Immature natural killer cell (primary cell): Measurements from ENCODE around the gene CLTC. TPM values are rescaled to one million over a fixed set of nuclear protein-coding genes. Genes with fewer than 3 reads are reported as not detected.

Experiments
- DNase-seq, 3 donors: peaks; one replicate each; pipeline ENCODE4 v3.0.0; 2022; ENCODE audit warnings: mixed read lengths in 1 of 3
- H3K27ac Mint-ChIP-seq, 6 donors: one replicate each; pipeline ENCODE4 v1.8.0; 2020; ENCODE audit warnings: mixed read lengths in 6 of 6, mild to moderate bottlenecking in 5 of 6, inconsistent platforms in 4 of 6, moderate library complexity in 3 of 6
- H3K27me3 Mint-ChIP-seq, 3 donors: one replicate each; pipeline ENCODE4 v1.8.0; 2020 to 2021; ENCODE audit warnings: low read depth in 3 of 3, mild to moderate bottlenecking in 3 of 3, mixed read lengths in 3 of 3, moderate library complexity in 3 of 3, inconsistent platforms in 1 of 3
- H3K36me3 Mint-ChIP-seq, 3 donors: one replicate each; pipeline ENCODE4 v1.8.0; 2020; ENCODE audit warnings: mixed read lengths in 3 of 3, inconsistent platforms in 2 of 3, mild to moderate bottlenecking in 2 of 3
- H3K4me1 Mint-ChIP-seq, 2 donors: one replicate each; pipeline ENCODE4 v1.8.0; 2020; ENCODE audit warnings: inconsistent platforms in 2 of 2, mild to moderate bottlenecking in 2 of 2, mixed read lengths in 2 of 2, moderate library complexity in 1 of 2
- H3K4me3 Mint-ChIP-seq, 5 donors: one replicate each; pipeline ENCODE4 v1.8.0; 2020; ENCODE audit warnings: mild to moderate bottlenecking in 5 of 5, mixed read lengths in 5 of 5, inconsistent platforms in 3 of 5, moderate library complexity in 3 of 5
- H3K9me3 Mint-ChIP-seq, 6 donors: one replicate each; pipeline ENCODE4 v1.8.0; 2020; ENCODE audit warnings: mild to moderate bottlenecking in 6 of 6, mixed read lengths in 6 of 6, inconsistent platforms in 4 of 6, moderate library complexity in 3 of 6
- polyA plus RNA-seq, 3 donors: library from polyadenylated mRNA; unstranded; fragments of 300-500 nt; fragmentation: Illumina TruSeq; gene quantifications; one replicate each; pipeline ENCODE4 v1.2.3, GENCODE V29; 2021

CLTC gene
- polyA plus RNA-seq, 3 donors from 2014 or later: 33.9 to 65.6 (median 45.4) TPM

DNA sequence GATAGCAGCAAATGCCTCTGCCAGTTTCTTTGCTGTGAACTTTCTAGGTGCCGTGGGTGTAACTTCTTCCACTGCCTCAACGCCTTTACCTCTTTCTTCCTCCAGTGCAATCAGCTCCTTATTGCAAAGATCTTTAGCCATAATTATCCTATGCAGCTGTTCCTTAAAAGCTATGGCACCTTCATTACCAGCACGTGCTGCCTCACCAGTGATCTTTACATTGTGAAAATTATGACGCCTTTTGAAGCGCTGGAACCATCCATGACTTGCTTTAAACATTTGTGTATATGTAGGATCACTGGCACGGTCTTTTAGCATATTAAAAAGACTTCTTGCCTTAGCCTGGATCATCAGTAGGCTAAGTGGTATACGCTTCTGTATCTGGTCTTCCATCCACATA lies 79.5 kb downstream of the CLTC start:
- H3K27ac Mint-ChIP-seq: peak overlapping the region in 1 of 6 donors; percentile 22
- peaks cover 8 to 24% (median 10%) of the 10 kb centered on the region in 3 donors for H3K36me3 Mint-ChIP-seq
- peaks cover 0 to 3% (median 0%) of the 10 kb centered on the region in 3 donors for H3K27me3 Mint-ChIP-seq
- H3K4me1 Mint-ChIP-seq: peaks cover 18 to 52% of the 10 kb centered on the region in 2 donors
- H3K9me3 Mint-ChIP-seq: no peaks in the 10 kb centered on the region
- H3K4me3 Mint-ChIP-seq: no peak overlapping the region
- DNase-seq: no peak

DNA sequence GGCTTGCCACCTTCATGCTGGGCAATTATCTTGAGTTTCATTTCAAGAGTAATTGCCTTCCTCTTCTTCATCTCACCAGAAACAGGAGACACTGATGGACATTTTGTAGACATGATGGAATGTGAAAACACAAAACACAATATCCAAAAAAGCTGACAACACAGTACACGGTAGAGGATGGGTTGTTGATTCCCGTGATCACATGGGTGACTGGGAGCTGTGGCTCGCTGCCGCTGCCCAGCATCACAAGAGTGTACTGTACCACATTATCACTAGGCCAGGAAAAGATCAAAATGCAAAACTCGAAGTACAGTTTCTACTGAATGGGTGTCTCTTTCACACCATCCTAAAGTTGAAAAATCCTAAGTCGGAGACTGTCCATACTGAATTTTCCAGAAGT lies 80.1 kb downstream of the CLTC start:
- Mint-ChIP-seq H3K36me3 (peaks cover 5 to 19% (median 8%) of the 10 kb centered on the region in 3 donors), H3K4me3 (no peak overlapping the region)

DNA sequence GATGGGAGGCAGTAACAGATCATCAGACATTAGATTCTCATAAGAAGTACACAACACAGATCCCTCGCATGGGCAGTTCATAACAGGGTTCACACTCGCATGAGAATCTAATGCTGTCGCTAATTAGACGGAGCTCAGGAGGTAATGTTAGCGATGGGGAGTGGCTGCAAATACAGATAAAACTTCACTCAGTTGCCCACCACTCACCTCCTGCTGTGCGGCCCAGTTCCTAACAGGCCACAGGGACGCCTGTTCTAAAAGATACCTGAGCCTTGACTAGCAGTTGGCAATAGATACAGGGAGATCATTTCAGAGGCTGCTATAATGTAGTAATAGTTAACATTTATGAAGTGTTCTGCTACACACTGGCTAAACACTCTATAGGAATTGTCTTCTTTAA lies 82.6 kb downstream of the CLTC start:
- Mint-ChIP-seq H3K36me3 (peaks cover 3 to 11% (median 11%) of the 10 kb centered on the region in 3 donors), H3K4me3 (no peak overlapping the region), H3K27ac (peak overlapping the region in 2 of 6 donors; percentile 15 to 18), H3K4me1 (peaks cover 46 to 81% of the 10 kb centered on the region in 2 donors), H3K9me3 (no peaks in the 10 kb centered on the region), H3K27me3 (peaks cover 1 to 9% (median 4%) of the 10 kb centered on the region in 3 donors)
- no peak for DNase-seq

More for the DNA sequence above, 80.1 kb downstream of the CLTC start:
- H3K9me3 Mint-ChIP-seq: no peaks in the 10 kb centered on the region
- DNase-seq: no peak
- peak overlapping the region in 2 of 6 donors; percentile 12 to 53 for H3K27ac Mint-ChIP-seq
- peaks cover 0 to 3% (median 0%) of the 10 kb centered on the region in 3 donors for H3K27me3 Mint-ChIP-seq
- H3K4me1 Mint-ChIP-seq: peaks cover 23 to 56% of the 10 kb centered on the region in 2 donors

DNA sequence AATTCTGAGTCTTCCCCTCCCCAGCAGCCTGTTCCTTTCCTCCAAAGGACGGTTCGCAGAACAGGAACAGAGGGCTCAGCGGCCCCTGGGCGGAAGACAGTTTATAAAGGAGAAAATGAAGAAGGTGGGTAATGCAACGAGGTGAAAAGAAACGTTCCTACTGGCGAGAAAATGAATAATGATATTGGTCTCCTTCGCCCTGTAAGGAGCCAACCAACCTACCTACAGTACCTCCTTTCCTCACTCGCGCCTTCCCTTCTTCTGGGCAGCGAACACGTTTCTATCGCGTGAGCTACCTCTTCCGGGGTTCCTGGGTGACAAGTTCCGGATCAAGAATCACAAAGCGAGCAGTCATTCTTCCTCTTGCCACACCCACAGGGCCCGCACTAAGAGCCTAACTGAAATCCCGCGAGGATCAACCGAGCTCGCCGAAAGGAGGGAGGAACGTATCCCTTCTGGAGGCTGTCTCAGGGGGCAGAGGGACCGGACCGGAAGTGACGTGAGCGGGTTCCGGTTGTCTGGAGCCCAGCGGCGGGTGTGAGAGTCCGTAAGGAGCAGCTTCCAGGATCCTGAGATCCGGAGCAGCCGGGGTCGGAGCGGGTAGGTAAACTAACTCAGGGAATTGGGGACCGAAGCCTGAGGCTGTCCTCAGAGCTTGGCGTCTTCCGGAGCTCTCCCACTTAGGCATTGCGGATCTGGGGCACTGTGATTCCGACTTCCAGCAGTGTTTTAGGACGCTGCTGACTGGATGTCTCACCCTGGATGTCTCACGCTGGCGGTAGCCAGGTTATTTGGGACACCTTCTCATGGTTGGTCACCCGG lies 87.7 kb downstream of the CLTC start, which contains the start of the genes PTRH2 and VMP1:
PTRH2 (minus strand) TSS at position 282 of the 822 bp plus-strand sequence. CDS start 9,452 bp downstream, outside the sequence.
VMP1 (plus strand) TSS at position 506 of the 822 bp plus-strand sequence. CDS start 23,793 bp downstream, outside the sequence.
- H3K4me1 Mint-ChIP-seq: peaks cover 52 to 80% of the 10 kb centered on the region in 2 donors

DNA sequence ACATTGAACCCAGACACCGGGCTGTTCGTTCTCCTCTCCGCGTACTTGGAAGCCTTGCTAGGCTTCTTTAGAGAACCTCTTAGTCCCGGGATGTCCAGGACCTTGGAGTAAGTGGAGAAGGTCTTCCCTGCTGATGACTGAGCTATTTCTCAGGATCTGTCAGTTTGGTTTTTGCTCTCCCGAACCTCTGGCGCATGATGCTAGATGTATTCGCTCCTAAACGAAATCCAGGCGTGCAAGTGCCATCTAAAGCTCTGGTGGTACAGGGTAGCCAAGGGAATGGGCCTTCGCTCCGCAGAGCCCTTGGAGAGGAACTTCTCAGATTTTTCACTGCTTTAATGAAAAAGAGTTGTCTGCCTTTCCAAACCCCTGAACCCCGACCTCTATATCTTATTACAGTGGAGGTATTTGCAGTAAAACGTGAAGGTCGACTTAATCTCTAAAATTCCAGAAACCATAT lies 88.3 kb downstream of the CLTC start:
- peaks cover 4 to 17% (median 9%) of the 10 kb centered on the region in 3 donors for H3K27me3 Mint-ChIP-seq
- DNase-seq: no peak
- H3K27ac Mint-ChIP-seq: peak overlapping the region; percentile 96 to 100 (median 99)
- H3K4me1 Mint-ChIP-seq: peaks cover 54 to 83% of the 10 kb centered on the region in 2 donors
- H3K4me3 Mint-ChIP-seq: peak overlapping the region; percentile 95 to 100 (median 98)
- no peaks in the 10 kb centered on the region for H3K9me3 Mint-ChIP-seq
- H3K36me3 Mint-ChIP-seq: peaks cover 0 to 4% (median 0%) of the 10 kb centered on the region in 3 donors

More for the DNA sequence above, 87.7 kb downstream of the CLTC start, which contains the start of the genes PTRH2 and VMP1:
- Mint-ChIP-seq H3K27me3 (peaks cover 4 to 17% (median 9%) of the 10 kb centered on the region in 3 donors), H3K4me3 (peak within 1 kb of the TSS; percentile 95 to 100 (median 98)), H3K27ac (peak within 1 kb of the TSS; percentile 96 to 100 (median 99)), H3K36me3 (peaks cover 0 to 4% (median 0%) of the 10 kb centered on the region in 3 donors), H3K9me3 (no peaks in the 10 kb centered on the region)
- DNase-seq: peak; percentile 87 to 89 (median 89)

DNA sequence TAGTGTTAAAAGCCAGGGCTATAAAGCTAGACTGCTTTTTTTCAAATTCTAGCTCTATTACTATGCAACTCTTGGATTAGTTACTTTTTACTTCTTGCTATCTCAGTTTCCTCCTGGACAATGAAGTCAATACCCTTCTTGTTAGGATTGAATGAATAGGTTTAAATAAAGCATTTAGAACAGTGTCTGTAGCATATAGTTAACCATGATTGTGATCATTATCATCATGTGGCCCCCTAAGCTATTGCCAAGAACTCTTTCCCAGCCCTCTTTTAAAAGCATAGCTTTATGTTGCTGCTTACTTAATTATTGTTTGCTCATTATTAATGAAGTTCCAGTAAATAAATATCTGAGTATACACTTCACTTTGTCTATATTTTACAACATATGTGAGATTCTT lies 92.2 kb downstream of the CLTC start:
- Mint-ChIP-seq H3K27me3 (peaks cover 4 to 11% (median 9%) of the 10 kb centered on the region in 3 donors), H3K9me3 (no peaks in the 10 kb centered on the region), H3K4me1 (peaks cover 32 to 67% of the 10 kb centered on the region in 2 donors), H3K36me3 (peaks cover 0 to 4% (median 0%) of the 10 kb centered on the region in 3 donors), H3K27ac (no peak overlapping the region), H3K4me3 (no peak overlapping the region)
- DNase-seq: no peak

DNA sequence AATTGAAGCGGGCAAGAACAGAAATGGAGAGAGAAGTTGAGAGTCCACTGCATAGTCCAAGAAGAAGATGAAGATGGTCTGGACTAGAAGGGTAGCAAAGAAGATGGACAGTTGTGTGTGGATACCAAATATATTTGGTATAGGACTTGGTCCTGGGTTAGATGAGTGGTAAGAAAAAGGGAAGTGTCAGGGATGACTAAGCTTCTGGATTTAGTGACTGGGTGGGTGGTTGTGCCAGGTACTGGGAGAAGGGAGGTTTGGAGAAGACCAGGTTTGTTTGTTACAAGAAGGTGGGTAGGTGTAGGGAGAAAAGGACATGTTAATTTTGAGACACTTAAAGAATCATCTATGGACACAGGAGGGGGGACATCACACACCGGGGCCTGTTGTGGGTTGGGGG lies 93.2 kb downstream of the CLTC start:
- Mint-ChIP-seq H3K27me3 (peaks cover 0 to 2% (median 2%) of the 10 kb centered on the region in 3 donors), H3K4me3 (no peak overlapping the region), H3K36me3 (no peaks in the 10 kb centered on the region), H3K4me1 (peaks cover 25 to 58% of the 10 kb centered on the region in 2 donors), H3K27ac (peak overlapping the region in 2 of 6 donors; percentile 11 to 69), H3K9me3 (no peaks in the 10 kb centered on the region)
- DNase-seq: no peak

DNA sequence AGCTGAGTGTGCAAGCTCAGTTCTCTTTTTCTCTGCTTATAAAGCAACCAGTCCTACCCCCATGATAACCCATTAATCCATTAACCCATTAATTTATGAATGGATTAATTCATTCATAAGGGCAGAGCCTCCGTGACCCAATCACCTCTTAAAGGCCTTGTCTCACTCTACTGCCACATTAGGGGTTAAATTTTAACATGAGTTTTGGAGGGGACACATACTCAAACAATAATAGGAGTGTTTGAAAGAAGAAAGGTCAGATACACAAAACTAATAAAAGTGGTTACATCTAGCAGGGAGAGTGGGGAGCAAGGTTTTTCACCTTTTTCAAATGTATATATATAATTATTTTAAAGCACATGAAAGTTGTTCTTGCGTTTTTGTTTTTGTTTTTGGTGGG lies 94.6 kb downstream of the CLTC start:
- Mint-ChIP-seq H3K4me1 (peaks cover 17 to 54% of the 10 kb centered on the region in 2 donors), H3K27ac (no peak overlapping the region), H3K9me3 (no peaks in the 10 kb centered on the region), H3K4me3 (no peak overlapping the region), H3K36me3 (no peaks in the 10 kb centered on the region), H3K27me3 (peaks cover 0 to 3% (median 0%) of the 10 kb centered on the region in 3 donors)
- DNase-seq: no peak

DNA sequence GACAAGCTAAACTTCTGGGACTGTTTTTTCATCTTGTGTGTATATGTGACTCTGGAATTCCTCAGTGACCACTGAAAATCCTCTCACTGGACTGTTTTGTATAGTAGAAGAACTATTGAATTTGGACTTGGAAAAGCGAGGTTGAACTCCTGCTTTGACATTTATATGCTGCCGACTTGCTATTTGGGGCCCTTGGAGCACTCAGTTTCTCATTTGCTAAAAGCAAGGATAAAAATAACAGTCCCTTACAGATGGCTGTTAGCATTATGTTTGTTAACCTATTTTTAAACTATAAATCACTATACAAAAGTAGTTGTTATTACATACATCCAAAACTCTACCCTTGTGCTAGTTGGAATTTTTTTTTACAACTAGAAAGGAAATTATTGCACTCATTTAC lies 96.7 kb downstream of the CLTC start:
- no peaks in the 10 kb centered on the region for H3K36me3 Mint-ChIP-seq
- H3K27ac Mint-ChIP-seq: no peak overlapping the region
- H3K9me3 Mint-ChIP-seq: no peaks in the 10 kb centered on the region
- H3K4me3 Mint-ChIP-seq: no peak overlapping the region
- DNase-seq: no peak
- H3K27me3 Mint-ChIP-seq: peaks cover 0 to 3% (median 0%) of the 10 kb centered on the region in 3 donors
- H3K4me1 Mint-ChIP-seq: peaks cover 11 to 47% of the 10 kb centered on the region in 2 donors

DNA sequence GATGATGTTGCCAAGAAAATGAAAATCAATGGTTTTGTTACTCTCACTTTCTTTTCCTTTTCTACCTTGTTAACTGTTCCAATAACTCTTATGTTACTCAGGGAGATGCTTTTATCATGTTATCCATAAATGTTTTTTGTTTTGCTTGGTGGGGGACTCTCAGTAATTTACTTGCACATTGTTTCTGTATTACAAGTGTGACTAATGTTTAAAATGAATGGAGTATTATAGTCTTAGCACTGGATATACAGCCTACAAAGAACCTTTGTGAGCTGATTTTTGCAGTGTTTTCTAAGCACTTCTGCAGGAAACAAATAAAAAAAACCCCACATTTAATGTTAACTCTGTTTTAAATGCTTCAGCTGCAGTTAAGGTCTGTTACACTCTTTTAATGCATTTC lies 99.8 kb downstream of the CLTC start:
- no peaks in the 10 kb centered on the region for H3K36me3 Mint-ChIP-seq
- no peak for DNase-seq
- H3K4me3 Mint-ChIP-seq: no peak overlapping the region
- no peaks in the 10 kb centered on the region for H3K9me3 Mint-ChIP-seq
- H3K4me1 Mint-ChIP-seq: peaks cover 13 to 41% of the 10 kb centered on the region in 2 donors
- H3K27ac Mint-ChIP-seq: no peak overlapping the region
- peaks cover 0 to 6% (median 2%) of the 10 kb centered on the region in 3 donors for H3K27me3 Mint-ChIP-seq

DNA sequence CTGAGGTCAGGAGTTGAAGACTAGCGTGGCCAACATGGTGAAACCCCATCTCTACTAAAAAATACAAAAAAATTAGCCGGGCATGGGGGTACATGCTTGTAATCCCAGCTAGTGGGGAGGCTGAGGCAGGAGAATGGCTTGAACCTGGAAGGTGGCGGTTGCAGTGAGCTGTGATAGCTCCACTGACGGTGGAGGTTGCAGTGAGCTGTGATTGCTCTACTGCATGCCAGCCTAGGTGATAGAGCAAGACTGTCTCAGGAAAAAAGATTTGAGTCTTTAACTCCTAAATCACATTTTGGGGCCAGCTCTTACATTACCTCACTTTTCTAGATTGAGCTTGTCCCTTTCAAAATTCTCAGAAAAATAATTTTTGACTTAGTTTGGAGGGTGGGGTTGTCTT lies 102.9 kb downstream of the CLTC start:
- Mint-ChIP-seq H3K36me3 (no peaks in the 10 kb centered on the region), H3K4me3 (no peak overlapping the region), H3K9me3 (no peaks in the 10 kb centered on the region), H3K27ac (no peak overlapping the region), H3K4me1 (peaks cover 13 to 39% of the 10 kb centered on the region in 2 donors), H3K27me3 (peaks cover 0 to 6% (median 2%) of the 10 kb centered on the region in 3 donors)
- DNase-seq: no peak

DNA sequence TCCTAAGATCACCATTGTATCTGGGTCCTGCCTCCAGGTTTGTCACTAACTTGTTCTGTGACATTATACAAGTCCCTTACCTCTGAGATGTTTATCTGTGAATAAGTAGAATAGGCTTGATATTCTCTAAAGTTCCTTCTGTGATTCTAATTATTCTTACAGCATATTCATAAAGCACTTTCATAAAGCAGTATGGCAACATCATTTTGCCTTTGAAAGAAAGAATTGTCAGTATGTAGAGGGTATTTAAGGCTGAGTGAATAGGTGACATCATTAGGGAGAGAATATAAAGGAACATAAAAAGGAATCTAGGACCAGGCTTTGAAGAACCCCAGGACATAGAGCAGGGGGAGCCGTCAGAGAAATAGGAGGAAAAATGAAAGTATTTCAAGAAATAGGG lies 103.3 kb downstream of the CLTC start:
- peaks cover 13 to 43% of the 10 kb centered on the region in 2 donors for H3K4me1 Mint-ChIP-seq
- H3K27me3 Mint-ChIP-seq: peaks cover 0 to 5% (median 2%) of the 10 kb centered on the region in 3 donors
- H3K4me3 Mint-ChIP-seq: no peak overlapping the region

DNA sequence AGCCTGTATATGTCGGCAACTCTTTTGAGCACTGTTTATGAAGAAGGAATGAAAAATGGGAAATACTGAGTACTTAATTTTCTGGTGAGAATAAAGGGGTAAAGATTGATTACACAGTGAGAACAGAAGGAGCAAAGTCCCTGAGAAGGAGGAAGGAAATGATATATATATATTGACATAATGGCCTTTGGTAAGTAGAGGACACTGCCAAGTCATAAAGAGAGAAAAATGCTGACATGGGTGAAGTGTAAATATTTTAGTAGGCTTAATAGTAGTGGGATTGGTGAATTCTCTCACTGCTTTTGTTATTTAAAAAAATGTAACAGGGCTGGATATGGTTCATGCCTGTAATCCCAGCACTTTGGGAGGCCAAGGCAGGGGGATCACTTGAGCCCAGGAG lies 103.9 kb downstream of the CLTC start:
- H3K4me1 Mint-ChIP-seq: peaks cover 13 to 45% of the 10 kb centered on the region in 2 donors
- H3K27ac Mint-ChIP-seq: no peak overlapping the region
- H3K4me3 Mint-ChIP-seq: no peak overlapping the region
- no peaks in the 10 kb centered on the region for H3K9me3 Mint-ChIP-seq
- no peak for DNase-seq
- H3K27me3 Mint-ChIP-seq: peaks cover 0 to 5% (median 2%) of the 10 kb centered on the region in 3 donors
- H3K36me3 Mint-ChIP-seq: no peaks in the 10 kb centered on the region

More for the DNA sequence above, 103.3 kb downstream of the CLTC start:
- H3K36me3 Mint-ChIP-seq: no peaks in the 10 kb centered on the region
- no peak for DNase-seq
- no peak overlapping the region for H3K27ac Mint-ChIP-seq
- no peaks in the 10 kb centered on the region for H3K9me3 Mint-ChIP-seq

DNA sequence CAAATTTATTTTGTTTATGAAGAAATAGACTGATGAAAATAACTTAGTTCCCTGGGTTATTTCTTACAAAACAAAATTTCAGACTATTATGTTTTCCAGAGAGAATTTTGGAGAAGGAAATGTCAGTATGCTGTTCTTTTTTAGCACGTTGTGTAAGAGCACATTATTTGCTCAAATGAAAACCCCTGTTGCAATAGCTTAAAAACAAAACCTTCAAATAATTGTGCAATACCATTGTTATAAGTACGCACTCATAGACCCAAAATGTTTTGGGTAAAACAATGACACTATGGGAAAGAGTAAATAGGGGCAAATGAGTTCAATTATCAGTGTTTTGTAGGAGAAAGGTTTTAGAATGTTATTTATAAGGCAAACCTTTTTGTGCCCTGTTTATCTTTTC lies 106.0 kb downstream of the CLTC start:
- H3K27ac Mint-ChIP-seq: no peak overlapping the region
- peaks cover 11 to 43% of the 10 kb centered on the region in 2 donors for H3K4me1 Mint-ChIP-seq
- H3K36me3 Mint-ChIP-seq: no peaks in the 10 kb centered on the region
- no peaks in the 10 kb centered on the region for H3K9me3 Mint-ChIP-seq
- no peak for DNase-seq
- H3K4me3 Mint-ChIP-seq: no peak overlapping the region
- peaks cover 0 to 3% (median 2%) of the 10 kb centered on the region in 3 donors for H3K27me3 Mint-ChIP-seq
